Measurements from ENCODE around the gene RBM26.

Gene RBM26

DNA sequence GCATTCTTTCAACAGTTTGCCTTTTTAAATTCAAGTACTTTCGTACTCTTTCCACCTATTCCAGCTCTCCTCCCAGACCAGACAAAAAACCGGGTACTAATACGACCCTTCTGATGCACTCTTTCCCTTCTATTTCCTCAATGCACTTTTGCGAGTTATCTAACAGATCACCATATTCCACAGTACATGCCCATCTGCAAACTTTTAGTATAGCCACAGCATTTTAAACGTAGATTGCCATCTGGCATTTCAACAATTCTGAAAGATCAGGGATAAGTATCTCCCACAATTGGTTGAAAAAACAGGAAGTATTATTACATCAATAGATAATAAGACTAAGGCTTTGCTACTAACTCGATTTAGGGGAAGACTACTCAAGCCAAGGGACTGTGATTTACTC lies 31.5 kb downstream of the RBM26 start:
- no peak for ATAC-seq
- TF ChIP-seq, protein P1, sequence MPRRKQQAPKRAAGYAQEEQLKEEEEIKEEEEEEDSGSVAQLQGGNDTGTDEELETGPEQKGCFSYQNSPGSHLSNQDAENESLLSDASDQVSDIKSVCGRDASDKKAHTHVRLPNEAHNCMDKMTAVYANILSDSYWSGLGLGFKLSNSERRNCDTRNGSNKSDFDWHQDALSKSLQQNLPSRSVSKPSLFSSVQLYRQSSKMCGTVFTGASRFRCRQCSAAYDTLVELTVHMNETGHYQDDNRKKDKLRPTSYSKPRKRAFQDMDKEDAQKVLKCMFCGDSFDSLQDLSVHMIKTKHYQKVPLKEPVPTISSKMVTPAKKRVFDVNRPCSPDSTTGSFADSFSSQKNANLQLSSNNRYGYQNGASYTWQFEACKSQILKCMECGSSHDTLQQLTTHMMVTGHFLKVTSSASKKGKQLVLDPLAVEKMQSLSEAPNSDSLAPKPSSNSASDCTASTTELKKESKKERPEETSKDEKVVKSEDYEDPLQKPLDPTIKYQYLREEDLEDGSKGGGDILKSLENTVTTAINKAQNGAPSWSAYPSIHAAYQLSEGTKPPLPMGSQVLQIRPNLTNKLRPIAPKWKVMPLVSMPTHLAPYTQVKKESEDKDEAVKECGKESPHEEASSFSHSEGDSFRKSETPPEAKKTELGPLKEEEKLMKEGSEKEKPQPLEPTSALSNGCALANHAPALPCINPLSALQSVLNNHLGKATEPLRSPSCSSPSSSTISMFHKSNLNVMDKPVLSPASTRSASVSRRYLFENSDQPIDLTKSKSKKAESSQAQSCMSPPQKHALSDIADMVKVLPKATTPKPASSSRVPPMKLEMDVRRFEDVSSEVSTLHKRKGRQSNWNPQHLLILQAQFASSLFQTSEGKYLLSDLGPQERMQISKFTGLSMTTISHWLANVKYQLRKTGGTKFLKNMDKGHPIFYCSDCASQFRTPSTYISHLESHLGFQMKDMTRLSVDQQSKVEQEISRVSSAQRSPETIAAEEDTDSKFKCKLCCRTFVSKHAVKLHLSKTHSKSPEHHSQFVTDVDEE (CRISPR knock-in tag; IDR thresholded peaks at IDR 0.05): 0 out of 2 replicates have a peak, but pooled peaks have one; percentile 29
- TF ChIP-seq GLIS3 (CRISPR knock-in tag; IDR thresholded peaks at IDR 0.05) (no peak), TOX (CRISPR knock-in tag; IDR thresholded peaks at IDR 0.05; ENCODE audit: borderline replicate concordance) (no peak), ZC3H10 (CRISPR knock-in tag; IDR thresholded peaks at IDR 0.05) (no peak), ZNF8 (CRISPR knock-in tag; IDR thresholded peaks at IDR 0.05) (no peak), TCF4 (CRISPR knock-in tag; IDR thresholded peaks at IDR 0.05; ENCODE audit: borderline replicate concordance) (peak; percentile 68; the same call in 1 of the 2 replicates), OSR1 (CRISPR knock-in tag; IDR thresholded peaks at IDR 0.05) (no peak)

DNA sequence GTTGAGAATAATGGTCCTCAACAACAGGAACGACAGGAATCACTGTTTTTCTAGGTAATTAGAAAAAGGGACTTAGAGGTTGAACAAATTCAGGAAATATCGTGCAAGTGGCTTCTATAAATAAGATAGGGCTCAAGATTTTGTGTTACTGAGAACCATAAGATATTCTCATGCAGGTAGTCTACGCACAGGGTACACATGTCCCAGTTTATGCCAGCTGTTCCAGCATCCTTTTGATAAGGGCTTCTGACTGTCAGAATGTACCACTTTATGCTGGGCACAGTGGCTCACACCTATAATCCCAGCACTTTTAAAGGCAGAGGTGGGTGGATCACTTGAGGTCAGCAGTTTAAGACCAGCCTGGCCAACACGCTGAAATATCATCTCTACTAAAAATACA lies 32.1 kb downstream of the RBM26 start:
- ATAC-seq: no peak
- TF ChIP-seq ISL1 (CRISPR knock-in tag; IDR thresholded peaks at IDR 0.05) (no peak), ZNF8 (CRISPR knock-in tag; IDR thresholded peaks at IDR 0.05) (no peak)

DNA sequence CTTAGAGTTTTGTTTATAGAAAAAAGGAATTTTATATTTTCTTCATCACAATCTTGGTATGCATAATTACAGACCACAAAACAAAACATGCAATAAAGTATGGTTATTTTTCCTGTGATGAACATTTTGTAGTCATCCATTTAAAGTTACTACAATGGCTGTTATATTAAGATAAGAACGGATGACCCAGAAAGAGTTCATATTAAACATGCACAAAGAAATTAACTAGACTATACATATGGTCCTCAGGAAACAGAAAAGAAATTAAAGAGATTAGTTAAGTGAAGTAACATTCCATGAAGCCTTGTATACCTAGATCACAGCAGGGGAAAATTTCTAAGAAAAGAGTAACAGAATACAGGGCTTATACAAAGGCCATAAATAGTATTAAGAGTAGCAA lies 36.8 kb downstream of the RBM26 start:
- no peak for ATAC-seq
- no peak for TF ChIP-seq TOX (CRISPR knock-in tag; IDR thresholded peaks at IDR 0.05; ENCODE audit: borderline replicate concordance)
- TF ChIP-seq ZFP3 (CRISPR knock-in tag; IDR thresholded peaks at IDR 0.05): no peak
- TF ChIP-seq, protein P2, sequence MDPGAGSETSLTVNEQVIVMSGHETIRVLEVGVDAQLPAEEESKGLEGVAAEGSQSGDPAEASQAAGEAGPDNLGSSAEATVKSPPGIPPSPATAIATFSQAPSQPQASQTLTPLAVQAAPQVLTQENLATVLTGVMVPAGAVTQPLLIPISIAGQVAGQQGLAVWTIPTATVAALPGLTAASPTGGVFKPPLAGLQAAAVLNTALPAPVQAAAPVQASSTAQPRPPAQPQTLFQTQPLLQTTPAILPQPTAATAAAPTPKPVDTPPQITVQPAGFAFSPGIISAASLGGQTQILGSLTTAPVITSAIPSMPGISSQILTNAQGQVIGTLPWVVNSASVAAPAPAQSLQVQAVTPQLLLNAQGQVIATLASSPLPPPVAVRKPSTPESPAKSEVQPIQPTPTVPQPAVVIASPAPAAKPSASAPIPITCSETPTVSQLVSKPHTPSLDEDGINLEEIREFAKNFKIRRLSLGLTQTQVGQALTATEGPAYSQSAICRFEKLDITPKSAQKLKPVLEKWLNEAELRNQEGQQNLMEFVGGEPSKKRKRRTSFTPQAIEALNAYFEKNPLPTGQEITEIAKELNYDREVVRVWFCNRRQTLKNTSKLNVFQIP (CRISPR knock-in tag; IDR thresholded peaks at IDR 0.05; ENCODE audit: borderline replicate concordance, low read depth): no peak

DNA sequence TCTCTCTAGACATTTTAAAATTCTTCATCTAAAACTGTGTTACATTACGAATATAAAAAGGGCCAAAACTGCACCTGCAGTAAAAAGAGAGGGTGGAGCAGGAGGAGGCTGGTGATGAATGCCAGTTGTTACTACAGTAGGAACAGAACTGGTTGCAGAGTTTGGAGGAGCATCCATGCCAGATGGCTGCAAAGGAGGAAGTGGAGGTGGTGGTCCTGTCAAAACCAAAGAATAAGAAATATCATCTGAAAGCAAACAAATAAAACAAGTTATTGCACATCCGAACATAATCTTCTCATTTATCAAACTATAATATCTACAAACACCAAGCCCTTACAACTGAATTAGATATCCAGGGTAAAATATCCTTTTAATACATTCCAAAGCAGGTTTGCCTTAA lies 40.1 kb downstream of the RBM26 start:
- TF ChIP-seq, protein P2 (CRISPR knock-in tag; IDR thresholded peaks at IDR 0.05; ENCODE audit: borderline replicate concordance, low read depth): no peak
- TF ChIP-seq ZC3H10 (CRISPR knock-in tag; IDR thresholded peaks at IDR 0.05) (no peak), PPARA (CRISPR knock-in tag; IDR thresholded peaks at IDR 0.05; ENCODE audit: borderline replicate concordance) (no peak), RARB (CRISPR knock-in tag; IDR thresholded peaks at IDR 0.05) (no peak), ESRRG (CRISPR knock-in tag; IDR thresholded peaks at IDR 0.05) (no peak), ISL1 (CRISPR knock-in tag; IDR thresholded peaks at IDR 0.05) (no peak), ZFP3 (CRISPR knock-in tag; IDR thresholded peaks at IDR 0.05) (no peak), BACH2 (CRISPR knock-in tag; IDR thresholded peaks at IDR 0.05; ENCODE audit: borderline replicate concordance) (no peak), ZNF565 (CRISPR knock-in tag; conservative IDR thresholded peaks at IDR 0.05; ENCODE audit: low read depth) (no peak), ZFP30 (CRISPR knock-in tag; IDR thresholded peaks at IDR 0.05) (no peak), TCF4 (CRISPR knock-in tag; IDR thresholded peaks at IDR 0.05; ENCODE audit: borderline replicate concordance) (no peak), OSR1 (CRISPR knock-in tag; IDR thresholded peaks at IDR 0.05) (no peak), ZNF8 (CRISPR knock-in tag; IDR thresholded peaks at IDR 0.05) (no peak), GLIS3 (CRISPR knock-in tag; IDR thresholded peaks at IDR 0.05) (no peak), ARNTL (CRISPR knock-in tag; IDR thresholded peaks at IDR 0.05; ENCODE audit: borderline replicate concordance, low read depth) (no peak), TOX (CRISPR knock-in tag; IDR thresholded peaks at IDR 0.05; ENCODE audit: borderline replicate concordance) (no peak)
- TF ChIP-seq, protein P1 (CRISPR knock-in tag; IDR thresholded peaks at IDR 0.05): no peak
- TF ChIP-seq, protein P3, sequence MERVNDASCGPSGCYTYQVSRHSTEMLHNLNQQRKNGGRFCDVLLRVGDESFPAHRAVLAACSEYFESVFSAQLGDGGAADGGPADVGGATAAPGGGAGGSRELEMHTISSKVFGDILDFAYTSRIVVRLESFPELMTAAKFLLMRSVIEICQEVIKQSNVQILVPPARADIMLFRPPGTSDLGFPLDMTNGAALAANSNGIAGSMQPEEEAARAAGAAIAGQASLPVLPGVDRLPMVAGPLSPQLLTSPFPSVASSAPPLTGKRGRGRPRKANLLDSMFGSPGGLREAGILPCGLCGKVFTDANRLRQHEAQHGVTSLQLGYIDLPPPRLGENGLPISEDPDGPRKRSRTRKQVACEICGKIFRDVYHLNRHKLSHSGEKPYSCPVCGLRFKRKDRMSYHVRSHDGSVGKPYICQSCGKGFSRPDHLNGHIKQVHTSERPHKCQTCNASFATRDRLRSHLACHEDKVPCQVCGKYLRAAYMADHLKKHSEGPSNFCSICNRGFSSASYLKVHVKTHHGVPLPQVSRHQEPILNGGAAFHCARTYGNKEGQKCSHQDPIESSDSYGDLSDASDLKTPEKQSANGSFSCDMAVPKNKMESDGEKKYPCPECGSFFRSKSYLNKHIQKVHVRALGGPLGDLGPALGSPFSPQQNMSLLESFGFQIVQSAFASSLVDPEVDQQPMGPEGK (CRISPR knock-in tag; IDR thresholded peaks at IDR 0.05; ENCODE audit: borderline replicate concordance): no peak
- TF ChIP-seq, protein P4, sequence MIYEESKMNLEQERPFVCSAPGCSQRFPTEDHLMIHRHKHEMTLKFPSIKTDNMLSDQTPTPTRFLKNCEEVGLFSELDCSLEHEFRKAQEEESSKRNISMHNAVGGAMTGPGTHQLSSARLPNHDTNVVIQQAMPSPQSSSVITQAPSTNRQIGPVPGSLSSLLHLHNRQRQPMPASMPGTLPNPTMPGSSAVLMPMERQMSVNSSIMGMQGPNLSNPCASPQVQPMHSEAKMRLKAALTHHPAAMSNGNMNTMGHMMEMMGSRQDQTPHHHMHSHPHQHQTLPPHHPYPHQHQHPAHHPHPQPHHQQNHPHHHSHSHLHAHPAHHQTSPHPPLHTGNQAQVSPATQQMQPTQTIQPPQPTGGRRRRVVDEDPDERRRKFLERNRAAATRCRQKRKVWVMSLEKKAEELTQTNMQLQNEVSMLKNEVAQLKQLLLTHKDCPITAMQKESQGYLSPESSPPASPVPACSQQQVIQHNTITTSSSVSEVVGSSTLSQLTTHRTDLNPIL (CRISPR knock-in tag; IDR thresholded peaks at IDR 0.05; ENCODE audit: low read depth): no peak
- ATAC-seq: no peak
